IMR-90 (cell line): ENCODE results near the gene ADAMTS6. TPM values are rescaled to one million over a fixed set of nuclear protein-coding genes. Genes with fewer than 3 reads are reported as not detected.

Source experiments
- ATAC-seq: fragments of 200-7000 bp; cut with Tn5 transposase; 2 replicates; pipeline ENCODE4 v1.9.1; 2020; ENCODE audit warnings: low read depth, mild to moderate bottlenecking, moderate library complexity
- BruUV-seq: library from RNA; stranded (reverse); fragments of 400-500 nt; replicated peaks from 2 replicates; lab custom pipeline; 2021; lab: Mats Ljungman, UMichigan
- CTCF ChIA-PET: fragments of 300-600 bp; formaldehyde crosslinking; extraction: SDS; loops from one replicate; lab custom pipeline; 2021; ENCODE audit warnings: antibody characterized with exemption; lab: Yijun Ruan, JAX
- POLR2A ChIA-PET: fragments of 300-600 bp; sonication (Branson Sonifier 250); formaldehyde crosslinking; loops from one replicate; lab custom pipeline; 2022; ENCODE audit warnings: antibody characterized with exemption; ENCODE audit not compliant: unreplicated experiment; lab: Charles Lee
- DNase-seq: peaks from one replicate; pipeline ENCODE4 v3.0.0; 2013
- H2AFZ ChIP-seq: replicated peaks from 2 replicates; pipeline ENCODE3; 2013; ENCODE audit warnings: low read length, mild to moderate bottlenecking; ENCODE audit not compliant: poor library complexity
- H2AK5ac ChIP-seq: 2 replicates; pipeline ENCODE4 v1.6.1; 2013; ENCODE audit warnings: low read depth, low read length, inconsistent platforms
- H2AK9ac ChIP-seq: replicated peaks from 2 replicates; pipeline ENCODE3; 2013; ENCODE audit warnings: mild to moderate bottlenecking, low read depth, low read length, moderate library complexity; ENCODE audit not compliant: poor library complexity
- H2BK120ac ChIP-seq: 2 replicates; pipeline ENCODE4 v1.6.1; 2013; ENCODE audit warnings: low read depth, low read length, inconsistent platforms
- H2BK15ac ChIP-seq: 3 replicates; pipeline ENCODE4 v1.6.1; 2013; ENCODE audit warnings: low read depth, low read length, inconsistent platforms
- H2BK20ac ChIP-seq: 2 replicates; pipeline ENCODE4 v1.6.1; 2013; ENCODE audit warnings: low read depth, mild to moderate bottlenecking, inconsistent platforms, low read length, moderate library complexity
- H2BK5ac ChIP-seq: 2 replicates; pipeline ENCODE4 v1.6.1; 2013; ENCODE audit warnings: mild to moderate bottlenecking, low read depth, low read length, inconsistent platforms; ENCODE audit not compliant: poor library complexity, severe bottlenecking
- H3K14ac ChIP-seq: replicated peaks from 2 replicates; pipeline ENCODE4 v1.6.1; 2013; ENCODE audit warnings: low read depth, low read length, inconsistent platforms
- H3K18ac ChIP-seq: 2 replicates; pipeline ENCODE4 v1.6.1; 2013; ENCODE audit warnings: low read depth, low read length, control low read depth
- H3K23ac ChIP-seq: 2 replicates; pipeline ENCODE4 v1.6.1; 2013; ENCODE audit warnings: low read depth, low read length, inconsistent platforms
- H3K27ac ChIP-seq: 2 replicates; pipeline ENCODE4 v1.5.1; 2013; ENCODE audit warnings: mild to moderate bottlenecking, control low read depth, low read length; ENCODE audit not compliant: insufficient read depth
- H3K27me3 ChIP-seq: 2 replicates; pipeline ENCODE4 v1.6.1; 2013; ENCODE audit warnings: low read length; ENCODE audit not compliant: control insufficient read depth, insufficient read depth
- H3K36me3 ChIP-seq: 2 replicates; pipeline ENCODE4 v1.6.1; 2013; ENCODE audit warnings: low read length, mixed read lengths; ENCODE audit not compliant: control insufficient read depth, insufficient read depth
- H3K4ac ChIP-seq: 2 replicates; pipeline ENCODE4 v1.6.1; 2013; ENCODE audit warnings: low read depth, low read length, inconsistent platforms
- H3K4me1 ChIP-seq: 2 replicates; pipeline ENCODE4 v1.6.1; 2013; ENCODE audit warnings: low read length, mixed read lengths; ENCODE audit not compliant: control insufficient read depth, insufficient read depth
- H3K4me2 ChIP-seq: 2 replicates; pipeline ENCODE4 v1.6.1; 2013; ENCODE audit warnings: low read depth, mild to moderate bottlenecking, control low read depth, low read length, moderate library complexity
- H3K4me3 ChIP-seq: 2 replicates; pipeline ENCODE4 v1.5.1; 2013; ENCODE audit warnings: low read depth, mild to moderate bottlenecking, control low read depth, low read length, moderate library complexity; ENCODE audit not compliant: insufficient read depth
- H3K56ac ChIP-seq: 2 replicates; pipeline ENCODE4 v1.6.1; 2013; ENCODE audit warnings: low read length, inconsistent platforms; ENCODE audit not compliant: insufficient read depth; ENCODE audit errors: extremely low read depth
- H3K79me1 ChIP-seq, 2 experiments: 2 replicates each; pipeline ENCODE4 v1.6.1; 2013; ENCODE audit warnings: low read length in 2 of 2, inconsistent platforms in 1 of 2, low read depth in 1 of 2
- H3K9ac ChIP-seq: 2 replicates; pipeline ENCODE4 v1.6.1; 2013; ENCODE audit warnings: low read depth, low read length, control low read depth
- H3K9me1 ChIP-seq: 2 replicates; pipeline ENCODE4 v1.6.1; 2013; ENCODE audit warnings: low read length, inconsistent platforms; ENCODE audit not compliant: insufficient read depth
- H3K9me3 ChIP-seq: 2 replicates; pipeline ENCODE4 v1.6.1; 2013; ENCODE audit warnings: low read length; ENCODE audit not compliant: control insufficient read depth, insufficient read depth
- H4K20me1 ChIP-seq: 2 replicates; pipeline ENCODE4 v1.6.1; 2013; ENCODE audit warnings: low read length, inconsistent platforms; ENCODE audit not compliant: insufficient read depth
- H4K5ac ChIP-seq: 2 replicates; pipeline ENCODE4 v1.6.1; 2013; ENCODE audit warnings: mild to moderate bottlenecking, low read depth, low read length, control low read depth
- H4K8ac ChIP-seq, 2 experiments: 2 replicates each; pipeline ENCODE4 v1.6.1; 2013; ENCODE audit warnings: low read depth in 2 of 2, low read length in 2 of 2, control low read depth in 1 of 2, inconsistent platforms in 1 of 2
- H4K91ac ChIP-seq: 2 replicates; pipeline ENCODE4 v1.6.1; 2013; ENCODE audit warnings: low read depth, low read length, inconsistent platforms; ENCODE audit not compliant: insufficient read depth
- MAFK ChIP-seq: IDR thresholded peaks from 2 replicates; pipeline ENCODE4 v1.6.1; 2012; ENCODE audit warnings: low read depth, low read length, improper control_type of control experiment
- WGBS, 2 experiments: methylation state at CpG; one replicate each; pipeline versions ENCODE4 v1.1.5 to v1.1.7; 2013; ENCODE audit warnings: missing lambda C conversion rate in 2 of 2; ENCODE audit not compliant: insufficient read length in 1 of 2; ENCODE audit errors: extremely low coverage in 2 of 2; 5-methylcytosine and 5-hydroxymethylcytosine counted together
- dilution Hi-C: fragments of 300-500 bp; cut with HindIII; formaldehyde crosslinking; loops from one replicate; pipeline ENCODE4 v1.14.3; 2018; ENCODE audit warnings: low sequenced_read_pairs; ENCODE audit not compliant: unreplicated experiment
- in situ Hi-C: fragments of 300-500 bp; cut with MboI; formaldehyde crosslinking; loops from 3 replicates; pipeline ENCODE4 v1.14.3; 2019; ENCODE audit warnings: low sequenced_read_pairs, inconsistent platforms, mixed read lengths
- intact Hi-C: fragments of 100-400 bp; cut with micrococcal nuclease; formaldehyde crosslinking; loops from 2 replicates; pipeline ENCODE4 v1.10.0; 2022
- polyA plus RNA-seq, 3 experiments: library from polyadenylated mRNA; depleted of rRNA; stranded (reverse); fragments of >200 nt; gene quantifications; 2 replicates each; pipeline ENCODE4 v1.2.3, GENCODE V29; 2012; ENCODE audit warnings: low replicate concordance in 1 of 3
- total RNA-seq: library from RNA; depleted of rRNA; stranded (reverse); fragments of >200 nt; gene quantifications from 2 replicates; pipeline ENCODE4 v1.2.3, GENCODE V29; 2012

Gene ADAMTS6
- total and polyA plus RNA-seq, 2 of the 4 experiments (the other 2 are of a cell fraction): 23.9 to 173 TPM

DNA sequence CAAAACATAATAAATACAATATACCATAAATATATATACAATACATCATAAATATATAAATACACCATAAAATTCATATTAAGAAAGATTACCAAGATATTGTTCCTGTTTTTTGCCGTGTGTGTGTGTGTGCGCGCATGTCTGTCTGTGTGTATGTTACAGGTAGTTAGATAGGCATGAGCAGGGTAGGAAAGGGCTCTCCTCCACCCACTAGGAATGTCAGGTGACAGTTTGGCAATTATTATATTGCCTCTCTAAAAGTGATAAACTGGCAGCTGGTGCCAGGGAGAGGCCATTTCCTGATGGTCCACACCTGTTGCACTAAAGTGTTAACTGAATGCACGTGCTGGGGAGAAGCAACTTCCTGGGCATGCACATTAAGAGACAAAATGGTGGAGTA lies 232.8 kb downstream of the ADAMTS6 start:
- in situ Hi-C loops: no loop called here
- WGBS, 2 experiments: no CpG with 5 or more reads among the region's 4 CpGs

More for the DNA sequence above, 232.8 kb downstream of the ADAMTS6 start:
- Histone ChIP-seq H3K9me1 (no peaks in the 10 kb centered on the region), H3K56ac (no peak overlapping the region), H4K20me1 (no peaks in the 10 kb centered on the region), H3K18ac (no peak overlapping the region), H3K36me3 (no peaks in the 10 kb centered on the region; the same call in 1 of the 2 replicates), H3K27me3 (no peaks in the 10 kb centered on the region), H4K5ac (no peak overlapping the region), H3K4ac (no peak overlapping the region), H2AFZ (no peak overlapping the region), H2AK5ac (no peak overlapping the region), H3K14ac (no peak overlapping the region), H3K4me2 (no peak overlapping the region), H2BK20ac (no peak overlapping the region), H4K91ac (no peak overlapping the region), H3K23ac (no peak overlapping the region), H3K4me3 (no peak overlapping the region), H3K9ac (no peak overlapping the region), H2BK15ac (no peak overlapping the region), H4K8ac (no peak overlapping the region), H2BK120ac (no peak overlapping the region), H3K27ac (no peak overlapping the region), H2BK5ac (no peak overlapping the region), H2AK9ac (no peak overlapping the region), H3K4me1 (no peaks in the 10 kb centered on the region), H3K9me3 (no peaks in the 10 kb centered on the region), H3K79me1 (no peaks in the 10 kb centered on the region)
- dilution Hi-C loops (no loop called here), intact Hi-C loops (no loop called here)
- TF ChIP-seq MAFK: no peak
- DNase-seq (no peak), ATAC-seq (no peak)
- BruUV-seq: no TSS peak
- POLR2A ChIA-PET: no interaction called here
- CTCF ChIA-PET: interaction anchor here (0.8 kb wide), 1 partner anchor 144 kb away, joined by 4 read pairs; no protein-coding TSS in a partner anchor
